HUES48 (cell line): ENCODE data around the gene FASTK.

ENCODE experiments used
- H3K27ac ChIP-seq: one replicate; pipeline ENCODE4 v1.7.0; 2013; ENCODE audit warnings: low read depth, low read length, inconsistent platforms
- H3K27me3 ChIP-seq: 2 replicates; pipeline ENCODE4 v1.6.1; 2013; ENCODE audit warnings: mild to moderate bottlenecking, low read length; ENCODE audit not compliant: control insufficient read depth, insufficient read depth
- H3K36me3 ChIP-seq: 2 replicates; pipeline ENCODE4 v1.6.1; 2013; ENCODE audit warnings: low read length; ENCODE audit not compliant: control insufficient read depth, insufficient read depth
- H3K4me1 ChIP-seq: 2 replicates; pipeline ENCODE4 v1.6.1; 2013; ENCODE audit warnings: mild to moderate bottlenecking, low read length; ENCODE audit not compliant: control insufficient read depth, insufficient read depth
- H3K4me3 ChIP-seq: 2 replicates; pipeline ENCODE4 v1.5.1; 2013; ENCODE audit warnings: mild to moderate bottlenecking, low read depth, low read length
- H3K9ac ChIP-seq: 2 replicates; pipeline ENCODE4 v1.6.1; 2013; ENCODE audit warnings: mild to moderate bottlenecking, low read depth, low read length, moderate library complexity
- H3K9me3 ChIP-seq: 2 replicates; pipeline ENCODE4 v1.6.1; 2013; ENCODE audit warnings: low read length; ENCODE audit not compliant: control insufficient read depth, insufficient read depth

FASTK gene

DNA sequence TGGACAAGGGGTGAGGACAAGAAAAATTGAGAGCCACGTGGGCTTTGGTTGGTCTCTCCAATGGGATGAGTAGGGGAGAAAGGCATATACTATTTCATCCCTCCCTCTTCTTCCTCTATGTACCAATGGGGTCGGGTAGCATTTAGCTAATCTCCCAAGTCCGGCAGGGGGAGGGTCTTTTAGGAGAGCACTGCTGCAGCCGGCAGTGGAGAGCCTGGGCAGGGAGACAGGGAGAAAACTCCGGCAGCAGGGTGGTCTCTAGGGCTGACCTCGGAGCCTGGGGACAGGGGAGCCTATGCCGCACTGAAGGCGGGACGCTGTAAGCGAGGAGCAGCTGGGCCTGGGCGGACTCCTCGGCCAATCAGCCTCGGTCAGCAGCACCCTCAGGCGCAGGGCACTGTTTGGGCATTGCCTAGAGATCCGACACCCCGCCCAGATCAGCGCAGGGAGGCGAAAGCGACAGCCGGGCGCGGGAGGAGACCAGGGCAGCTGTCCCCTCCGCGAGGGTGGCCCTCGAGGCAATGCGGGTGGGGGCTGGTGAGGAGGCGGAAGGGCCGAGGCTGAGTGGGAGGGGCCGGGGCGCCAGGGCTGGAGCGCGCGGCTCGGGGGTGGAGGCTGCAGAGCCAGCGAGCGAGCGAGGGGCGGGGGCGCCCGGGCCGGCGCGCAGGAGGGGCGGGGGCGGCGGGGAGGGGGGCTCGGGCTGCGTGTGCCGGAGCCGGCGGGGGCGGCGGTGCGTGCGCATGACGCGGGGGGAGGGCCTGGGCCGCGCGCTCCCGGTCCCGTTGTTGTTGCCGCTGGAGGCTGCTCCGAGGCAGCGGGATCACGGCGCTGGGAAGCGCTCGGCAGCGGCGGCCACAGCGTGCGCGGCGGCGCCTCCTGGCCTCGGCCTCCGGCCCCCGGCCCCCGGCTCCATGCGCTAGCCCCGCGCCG, 5.3 kb upstream of the FASTK start, which contains the start of gene AGAP3:
TSS of gene AGAP3 (plus strand) at position 785 of the 930 bp plus-strand sequence. CDS start 267 bp downstream, outside the sequence.
- Histone ChIP-seq H3K4me3 (peak within 1 kb of the TSS; percentile 80), H3K36me3 (no peaks in the 10 kb centered on the region), H3K9me3 (no peaks in the 10 kb centered on the region), H3K9ac (peak within 1 kb of the TSS; percentile 30; the same call in 1 of the 2 replicates), H3K4me1 (peaks cover 44% of the 10 kb centered on the region), H3K27ac (peak within 1 kb of the TSS; percentile 78), H3K27me3 (peaks cover 37% of the 10 kb centered on the region)

- Histone ChIP-seq H3K27ac (no peak overlapping the region), H3K9me3 (no peaks in the 10 kb centered on the region), H3K4me3 (peak overlapping the region; percentile 74; the same call in 1 of the 2 replicates), H3K9ac (no peak overlapping the region), H3K4me1 (peaks cover 44% of the 10 kb centered on the region), H3K27me3 (peaks cover 37% of the 10 kb centered on the region), H3K36me3 (no peaks in the 10 kb centered on the region)
Observed at GRCh38 chr7:151085329-151085690, 4.7 kb upstream of the FASTK start.

DNA sequence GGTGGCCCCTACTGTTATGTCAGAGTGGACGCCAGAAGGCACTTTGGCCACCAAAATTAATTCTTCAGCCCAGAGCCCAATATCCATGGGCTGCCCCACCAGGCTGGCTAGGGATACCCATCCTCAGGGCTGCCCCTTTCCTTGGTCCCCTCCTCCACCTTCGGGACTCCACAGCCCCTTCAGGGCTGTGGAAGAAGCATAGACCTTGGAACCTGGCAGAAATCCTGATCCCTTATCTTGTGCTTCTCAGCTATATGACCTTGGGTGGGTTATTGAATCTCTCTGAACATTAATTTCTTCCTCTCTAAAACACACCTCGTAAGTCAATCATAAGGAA, 3.2 kb upstream of the FASTK start:
- H3K9ac ChIP-seq: no peak overlapping the region
- H3K9me3 ChIP-seq: no peaks in the 10 kb centered on the region
- H3K36me3 ChIP-seq: no peaks in the 10 kb centered on the region
- H3K27ac ChIP-seq: no peak overlapping the region
- peak overlapping the region; percentile 65 for H3K4me3 ChIP-seq
- H3K4me1 ChIP-seq: peaks cover 47% of the 10 kb centered on the region
- peaks cover 33% of the 10 kb centered on the region for H3K27me3 ChIP-seq

DNA sequence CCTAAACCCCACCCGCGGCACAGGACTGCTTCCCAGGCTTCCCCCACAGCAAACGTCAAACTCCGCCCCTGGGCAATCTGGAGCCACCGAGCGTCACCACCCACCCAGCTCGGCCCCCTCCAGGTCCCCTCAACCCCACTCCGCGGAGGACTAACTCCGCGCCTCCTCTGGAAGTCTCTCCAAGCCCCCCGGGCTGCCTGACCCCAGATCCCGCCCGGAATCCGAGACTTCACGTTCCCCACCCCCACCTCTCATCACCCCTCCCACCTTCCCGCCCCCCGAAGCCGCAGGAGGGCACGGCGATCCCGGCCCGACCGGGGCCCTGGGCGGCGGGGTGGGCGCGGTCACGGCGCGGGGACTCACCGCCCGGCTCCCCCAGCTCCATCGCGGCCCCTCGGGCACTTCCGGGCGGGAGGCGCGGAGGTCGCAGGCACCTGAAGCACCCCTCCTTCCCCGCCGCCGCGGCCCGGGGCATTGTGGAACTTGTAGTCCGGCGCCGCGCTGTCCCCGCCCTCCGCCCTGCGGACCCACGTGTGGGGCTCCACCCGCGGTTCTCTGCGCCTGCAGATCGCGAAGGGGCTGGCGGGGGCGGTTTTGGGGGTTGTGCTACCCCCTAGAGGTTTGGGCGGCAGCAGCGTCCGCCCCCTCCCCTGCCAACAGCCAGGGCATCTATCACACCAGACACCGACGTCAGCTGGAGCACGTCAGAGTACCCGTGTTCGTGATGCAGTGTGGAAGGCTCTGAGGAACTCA, 2.6 kb upstream of the FASTK start, which contains the start of gene TMUB1:
TSS of gene TMUB1 (minus strand) at position 423 of the 753 bp plus-strand sequence. CDS start 930 bp downstream, outside the sequence.
- Histone ChIP-seq H3K4me1 (peaks cover 43% of the 10 kb centered on the region), H3K9ac (no peak within 1 kb of the TSS), H3K27me3 (peaks cover 28% of the 10 kb centered on the region), H3K27ac (peak within 1 kb of the TSS; percentile 35), H3K9me3 (no peaks in the 10 kb centered on the region), H3K4me3 (peak within 1 kb of the TSS; percentile 65), H3K36me3 (no peaks in the 10 kb centered on the region)

DNA sequence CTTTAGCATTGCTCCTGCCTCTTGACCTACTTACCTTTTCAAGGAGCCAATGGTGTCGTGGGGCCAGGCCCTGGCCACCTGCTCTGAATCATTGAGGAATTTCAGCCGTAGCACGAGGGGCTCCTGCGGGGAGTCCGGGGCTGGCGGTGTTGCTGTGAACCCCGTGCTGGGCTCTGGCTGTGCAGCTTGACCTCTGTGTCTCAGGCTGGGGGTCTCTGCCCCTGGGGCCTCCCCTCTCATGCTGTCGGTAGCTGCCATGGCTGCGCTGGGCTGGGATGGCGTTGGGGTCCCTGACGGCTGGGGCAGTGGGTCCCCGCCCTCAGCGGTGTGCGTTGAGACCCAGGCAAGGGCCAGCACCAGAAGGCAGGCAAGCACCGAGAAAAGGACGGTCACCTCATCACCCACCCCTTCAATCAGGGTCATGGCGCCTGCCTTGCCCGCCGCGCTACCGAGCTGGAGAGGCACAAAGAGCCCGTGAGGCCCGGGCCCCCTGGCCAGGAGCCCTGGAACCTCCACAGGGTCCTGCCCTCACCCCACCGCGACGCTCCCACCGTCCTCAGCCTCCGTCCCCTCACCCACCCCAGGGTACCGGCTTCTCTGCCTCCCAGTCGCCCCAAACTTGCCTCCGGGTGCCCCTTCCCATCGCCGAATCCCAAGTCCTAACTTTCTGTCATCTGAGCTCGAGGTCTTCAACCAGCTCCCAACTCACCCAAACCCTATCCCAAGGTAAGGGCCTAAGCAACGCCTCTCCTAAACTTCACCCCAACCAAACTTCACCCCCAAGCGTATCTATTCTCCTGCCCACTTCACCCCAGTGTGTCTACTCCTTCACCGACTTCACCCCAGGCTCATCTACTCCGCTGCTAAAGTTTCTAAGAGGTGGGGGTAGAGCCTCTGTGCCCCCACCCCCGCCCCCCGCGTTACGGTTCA, 1.8 kb upstream of the FASTK start:
- peaks cover 19% of the 10 kb centered on the region for H3K27me3 ChIP-seq
- no peak overlapping the region for H3K9ac ChIP-seq
- H3K4me3 ChIP-seq: peak overlapping the region; percentile 65
- no peaks in the 10 kb centered on the region for H3K9me3 ChIP-seq
- H3K27ac ChIP-seq: no peak overlapping the region
- no peaks in the 10 kb centered on the region for H3K36me3 ChIP-seq
- H3K4me1 ChIP-seq: peaks cover 37% of the 10 kb centered on the region

DNA sequence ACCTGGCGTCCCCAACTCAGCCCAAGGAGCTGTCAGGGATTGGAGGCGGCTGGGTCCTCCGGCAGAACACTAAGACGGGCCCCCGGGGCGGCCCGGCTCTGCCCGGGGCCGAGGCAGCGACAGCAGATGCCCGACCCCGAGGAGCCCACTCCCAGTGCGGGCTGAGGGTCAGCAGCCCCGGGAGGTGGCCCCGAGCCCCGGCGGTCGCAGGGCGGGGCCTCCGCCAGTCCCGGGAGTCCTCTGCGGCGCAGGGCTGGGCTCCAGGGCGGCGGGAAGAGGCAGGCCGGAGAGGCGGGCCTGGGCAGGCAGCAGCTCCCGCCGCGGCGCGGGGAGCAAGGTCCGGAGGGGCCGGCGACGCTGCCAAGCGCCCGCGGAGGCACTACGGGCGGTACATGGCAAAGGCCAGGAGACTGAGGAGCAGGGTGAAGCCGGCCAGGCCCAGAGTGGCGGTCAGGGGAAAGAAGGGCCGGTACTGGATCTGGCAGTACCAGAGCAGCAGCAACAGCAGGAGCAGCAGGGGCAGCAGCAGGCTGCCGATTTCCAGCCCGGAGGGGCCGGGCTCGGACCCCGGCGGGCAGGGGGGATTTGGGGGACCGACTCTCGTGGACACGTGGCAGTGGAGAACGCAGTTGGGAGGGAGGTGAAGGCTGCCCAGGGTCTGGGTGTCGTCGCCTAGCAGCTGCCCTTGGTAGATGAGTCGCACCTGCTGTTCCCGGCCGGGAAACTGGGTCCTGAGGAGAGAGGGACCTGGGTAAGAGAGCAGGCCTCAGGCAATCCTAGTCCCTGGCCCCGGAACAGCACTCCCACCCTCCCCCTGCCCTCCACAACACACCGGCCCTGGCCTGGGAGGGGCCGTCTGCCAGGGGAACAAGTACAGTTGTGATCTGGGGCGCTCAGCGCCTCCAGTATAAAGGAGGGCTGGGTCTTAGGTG, 827 bp upstream of the FASTK start:
- Histone ChIP-seq H3K4me1 (peaks cover 37% of the 10 kb centered on the region), H3K27ac (peak overlapping the region; percentile 81), H3K9ac (no peak overlapping the region), H3K27me3 (peaks cover 14% of the 10 kb centered on the region), H3K4me3 (peak overlapping the region; percentile 95), H3K36me3 (no peaks in the 10 kb centered on the region), H3K9me3 (no peaks in the 10 kb centered on the region)

DNA sequence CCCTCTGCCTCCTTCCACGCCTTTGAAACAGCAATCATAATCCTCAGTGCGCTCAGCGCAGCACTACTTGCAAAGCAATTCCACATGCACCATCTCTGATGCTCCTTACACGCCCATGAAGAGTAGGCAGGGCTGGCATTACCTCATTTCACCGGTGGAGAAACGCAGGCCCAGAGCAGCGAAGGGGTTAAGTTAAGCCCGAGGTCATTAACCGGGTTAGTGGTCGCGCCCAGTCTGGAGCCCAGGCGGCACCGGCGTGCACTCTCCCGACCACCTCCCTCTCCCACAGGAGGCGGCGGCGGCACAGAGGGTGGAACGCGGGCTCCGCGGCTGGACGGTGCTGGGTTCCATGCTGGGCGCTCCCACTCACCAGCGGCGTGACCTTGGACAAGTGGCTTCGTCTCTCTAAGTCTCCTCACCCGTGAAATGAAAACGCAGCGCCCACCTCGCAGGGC, 515 bp downstream of the FASTK start:
- peak overlapping the region; percentile 91 for H3K9ac ChIP-seq
- peaks cover 12% of the 10 kb centered on the region for H3K27me3 ChIP-seq
- H3K4me3 ChIP-seq: peak overlapping the region; percentile 95
- no peaks in the 10 kb centered on the region for H3K9me3 ChIP-seq
- peaks cover 10% of the 10 kb centered on the region for H3K36me3 ChIP-seq
- H3K27ac ChIP-seq: peak overlapping the region; percentile 81
- H3K4me1 ChIP-seq: peaks cover 32% of the 10 kb centered on the region

DNA sequence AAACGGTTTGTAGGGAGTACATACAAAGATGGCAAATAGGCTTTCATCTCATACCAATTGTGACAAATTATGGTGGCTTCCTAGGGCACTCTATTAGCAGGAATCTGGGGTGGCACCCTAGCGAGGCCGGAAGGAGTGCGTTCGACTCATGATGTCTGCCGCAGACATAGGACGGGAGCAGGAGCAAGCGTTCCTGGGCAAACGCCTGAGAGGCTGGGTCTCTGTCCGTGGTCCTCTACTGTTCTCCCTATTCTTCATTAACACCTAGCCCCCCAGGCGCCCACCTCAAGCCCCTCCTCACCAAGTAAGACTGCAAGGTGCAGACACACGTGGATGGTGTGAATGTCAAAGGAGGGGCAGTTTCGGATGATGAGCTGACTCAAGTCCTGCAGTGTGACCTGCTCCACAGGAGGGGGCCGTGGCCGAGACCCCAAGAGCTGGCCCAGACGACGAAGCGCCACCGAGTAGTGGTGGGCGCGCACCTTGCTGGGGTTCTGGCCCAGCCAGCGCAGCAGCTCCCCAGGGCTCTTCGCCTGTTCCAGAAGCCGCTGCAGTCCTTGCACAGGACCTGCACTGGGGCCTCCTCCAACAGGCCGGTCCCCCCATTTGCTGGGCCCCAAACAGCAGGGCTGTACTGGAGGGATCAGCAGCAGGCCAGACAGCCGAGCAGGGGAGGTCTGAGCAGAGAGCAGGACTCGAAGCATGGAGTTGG, 1.3 kb downstream of the FASTK start:
- Histone ChIP-seq H3K9ac (peak overlapping the region; percentile 91; the same call in 1 of the 2 replicates), H3K4me3 (peak overlapping the region; percentile 95), H3K4me1 (peaks cover 29% of the 10 kb centered on the region), H3K27ac (no peak overlapping the region), H3K27me3 (peaks cover 6% of the 10 kb centered on the region; the same call in 1 of the 2 replicates), H3K36me3 (peaks cover 17% of the 10 kb centered on the region), H3K9me3 (no peaks in the 10 kb centered on the region)
